ENCODE data around the gene RDX.

The RDX gene

DNA sequence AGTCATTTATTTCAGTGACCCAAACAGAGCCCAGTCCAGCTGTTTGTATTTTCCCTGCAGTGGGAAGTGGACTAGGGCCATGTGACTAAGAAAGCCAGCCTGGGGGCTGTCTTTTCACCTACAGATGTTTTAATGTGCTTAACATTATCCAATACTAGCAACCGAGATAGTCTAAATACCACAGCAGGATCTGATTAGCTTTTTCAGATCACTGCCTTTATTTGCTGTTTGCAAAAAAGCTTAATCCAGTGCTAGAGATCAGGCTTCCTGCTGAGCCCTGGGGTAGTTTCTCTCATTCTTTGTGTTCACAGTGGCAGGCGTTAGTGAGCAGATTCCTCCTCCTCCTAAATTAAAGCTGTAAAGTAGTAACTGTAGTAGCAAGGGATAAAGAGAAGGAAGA is 168.3 kb downstream of the RDX start:
- no peak for DNase-seq (ENCODE audit: low read depth)

DNA sequence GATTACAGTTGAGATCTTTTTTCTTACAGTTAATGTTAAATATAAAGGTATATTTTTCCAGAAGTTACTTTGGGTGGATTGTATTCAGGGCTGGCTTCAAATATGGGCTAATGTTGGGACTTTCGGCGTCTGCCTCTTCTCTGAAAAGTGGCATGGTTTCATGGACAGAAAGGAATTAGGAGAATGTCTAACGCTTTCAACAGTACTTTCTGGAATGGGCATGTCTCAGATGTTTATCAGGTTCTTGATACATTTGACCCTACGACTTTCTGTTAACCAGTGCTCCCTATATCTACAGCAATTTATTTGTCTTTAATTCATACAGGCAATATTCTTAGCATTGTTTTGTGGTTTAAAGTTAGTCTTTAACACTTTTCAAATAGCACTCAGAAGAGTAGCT is 169.5 kb downstream of the RDX start:
- no peak for DNase-seq (ENCODE audit: low read depth)

DNA sequence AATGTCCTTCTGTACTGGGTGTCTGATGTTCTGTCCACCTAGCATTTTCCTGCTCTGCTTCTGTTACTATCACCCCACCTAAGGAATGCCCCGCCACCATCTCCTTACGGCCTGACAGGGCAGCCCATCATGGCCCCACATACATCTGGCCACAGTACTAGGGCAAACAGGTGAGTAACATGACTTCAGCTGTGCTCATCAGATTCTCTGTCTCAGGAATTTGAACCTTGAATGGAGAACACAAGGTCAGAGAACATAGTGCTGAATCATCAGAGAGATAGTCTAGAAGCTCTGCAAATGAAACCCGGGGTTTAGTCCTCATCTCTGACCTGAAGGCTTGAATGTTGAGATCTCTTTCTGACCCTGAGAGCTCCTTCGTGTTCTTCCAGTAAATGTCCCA is 170.8 kb downstream of the RDX start:
- no peak for DNase-seq (ENCODE audit: low read depth)

Data from T-helper 22 cell (primary cell).